ENCODE data around the gene MED12L. TPM values are rescaled to one million over a fixed set of nuclear protein-coding genes. Genes with fewer than 3 reads are reported as not detected.

The MED12L gene
- total and polyA plus RNA-seq, 7 donors: 0.01 to 2.6 (median 0.17) TPM

GRCh38 chr3:151394611-151395010 lies 309.1 kb downstream of the MED12L start:
- DNase-seq (no peak), ATAC-seq (no peak)
- Histone ChIP-seq H3K27me3 (ENCODE audit: insufficient read depth in 3 of 3, low read length in 2 of 3) (no peaks in the 10 kb centered on the region), H3K27ac (no peak overlapping the region), H3K4me1 (no peaks in the 10 kb centered on the region), H3K9me3 (no peaks in the 10 kb centered on the region), H3K4me3 (no peak overlapping the region), H3K36me3 (ENCODE audit: insufficient read depth in 1 of 2, low read depth in 1 of 2) (no peaks in the 10 kb centered on the region)
- intact Hi-C loops (cut with DNase I): no loop called here
- 72 to 83% (median 80%) methylated on average over 8 of the region's 8 CpGs for WGBS, 3 donors
- TF ChIP-seq CTCF (IDR thresholded peaks at IDR 0.05): no peak

- Histone ChIP-seq H3K27ac (no peak overlapping the region), H3K4me1 (no peaks in the 10 kb centered on the region), H3K4me3 (no peak overlapping the region), H3K36me3 (ENCODE audit: insufficient read depth in 1 of 2, low read depth in 1 of 2) (no peaks in the 10 kb centered on the region), H3K9me3 (no peaks in the 10 kb centered on the region), H3K27me3 (ENCODE audit: insufficient read depth in 3 of 3, low read length in 2 of 3) (no peaks in the 10 kb centered on the region)
- DNase-seq: no peak
- ATAC-seq: no peak
- intact Hi-C loops (cut with DNase I): no loop called here
- no peak for TF ChIP-seq CTCF (IDR thresholded peaks at IDR 0.05)
- 97% methylated on average over 3 of the region's 3 CpGs for WGBS, 3 donors
Observed at GRCh38 chr3:151395806-151396205, 310.3 kb downstream of the MED12L start.

GRCh38 chr3:151398895-151399294 lies 313.4 kb downstream of the MED12L start:
- H3K4me1 ChIP-seq: no peaks in the 10 kb centered on the region
- WGBS, 3 donors: 87 to 92% (median 88%) methylated on average over 5 of the region's 5 CpGs
- TF ChIP-seq CTCF (IDR thresholded peaks at IDR 0.05): no peak
- ATAC-seq (no peak), DNase-seq (no peak)
- no peaks in the 10 kb centered on the region for H3K9me3 ChIP-seq
- no peak overlapping the region for H3K27ac ChIP-seq
- no peaks in the 10 kb centered on the region for H3K36me3 ChIP-seq (ENCODE audit: insufficient read depth in 1 of 2, low read depth in 1 of 2)
- H3K27me3 ChIP-seq (ENCODE audit: insufficient read depth in 3 of 3, low read length in 2 of 3): no peaks in the 10 kb centered on the region
- no peak overlapping the region for H3K4me3 ChIP-seq
- intact Hi-C loops (cut with DNase I): no loop called here

- ATAC-seq (no peak), DNase-seq (no peak)
- intact Hi-C loops (cut with DNase I): no loop called here
- H3K27ac ChIP-seq: no peak overlapping the region
- no peak overlapping the region for H3K4me3 ChIP-seq
- no peaks in the 10 kb centered on the region for H3K9me3 ChIP-seq
- H3K4me1 ChIP-seq: no peaks in the 10 kb centered on the region
- 86 to 92% (median 87%) methylated on average over 4 of the region's 4 CpGs for WGBS, 3 donors
- no peak for TF ChIP-seq CTCF (IDR thresholded peaks at IDR 0.05)
- H3K27me3 ChIP-seq (ENCODE audit: insufficient read depth in 3 of 3, low read length in 2 of 3): no peaks in the 10 kb centered on the region
- H3K36me3 ChIP-seq (ENCODE audit: insufficient read depth in 1 of 2, low read depth in 1 of 2): no peaks in the 10 kb centered on the region
Observed at GRCh38 chr3:151400341-151400740, 314.9 kb downstream of the MED12L start.

GRCh38 chr3:151402349-151402748 lies 316.9 kb downstream of the MED12L start:
- Histone ChIP-seq H3K4me1 (no peaks in the 10 kb centered on the region), H3K4me3 (no peak overlapping the region), H3K36me3 (ENCODE audit: insufficient read depth in 1 of 2, low read depth in 1 of 2) (no peaks in the 10 kb centered on the region), H3K9me3 (no peaks in the 10 kb centered on the region), H3K27me3 (ENCODE audit: insufficient read depth in 3 of 3, low read length in 2 of 3) (no peaks in the 10 kb centered on the region), H3K27ac (no peak overlapping the region)
- no peak for ATAC-seq
- intact Hi-C loops (cut with DNase I): no loop called here
- DNase-seq: no peak
- TF ChIP-seq CTCF (IDR thresholded peaks at IDR 0.05): no peak
- 76 to 83% (median 81%) methylated on average over 3 of the region's 3 CpGs for WGBS, 3 donors
